SK-N-DZ (cell line): ENCODE measurements around the gene DGKH. TPM values are rescaled to one million over a fixed set of nuclear protein-coding genes. Genes with fewer than 3 reads are reported as not detected.

Experiments
- DNase-seq: peaks from one replicate; pipeline ENCODE4 v3.0.0-alpha.2; 2015; ENCODE audit warnings: low spot score
- polyA plus RNA-seq, 2 experiments: library from polyadenylated mRNA; depleted of rRNA; stranded (reverse); fragments of >200 nt; gene quantifications; 2 replicates each; pipeline ENCODE4 v1.2.3, GENCODE V29; 2014

Gene DGKH
- polyA plus RNA-seq (2014; cell fraction: cytosol; rRNA removed): 5.8 and 6.9 TPM in 2 replicates
- polyA plus RNA-seq (2014; cell fraction: nucleus; rRNA removed): 10.0 and 10.7 TPM in 2 replicates

DNA sequence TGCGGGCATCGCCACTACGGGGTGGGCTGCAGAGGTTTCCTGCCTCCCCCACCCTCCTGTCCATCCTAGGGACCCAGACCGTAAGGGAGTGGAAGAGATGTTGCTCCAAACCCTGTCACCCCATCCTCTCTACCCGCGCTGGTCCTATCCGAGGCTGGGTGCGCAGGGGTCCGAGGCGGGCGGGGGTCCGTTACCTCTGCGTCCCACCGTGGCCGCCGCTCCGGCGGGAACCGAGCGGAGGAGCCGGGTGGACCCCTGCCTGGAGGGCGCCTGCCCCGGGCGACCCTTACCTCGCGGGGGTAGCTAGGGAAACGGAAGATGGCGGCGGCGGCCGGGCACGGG lies at the start of gene DGKH:
Gene DGKH, plus strand, starts transcription at position 307 of the 342 bp plus-strand sequence. CDS start 126 bp downstream, outside the sequence.
- DNase-seq: no peak

- DNase-seq: no peak
These were observed 47.6 kb upstream of the DGKH start for GRCh38 chr13:42000846-42001245.

DNA sequence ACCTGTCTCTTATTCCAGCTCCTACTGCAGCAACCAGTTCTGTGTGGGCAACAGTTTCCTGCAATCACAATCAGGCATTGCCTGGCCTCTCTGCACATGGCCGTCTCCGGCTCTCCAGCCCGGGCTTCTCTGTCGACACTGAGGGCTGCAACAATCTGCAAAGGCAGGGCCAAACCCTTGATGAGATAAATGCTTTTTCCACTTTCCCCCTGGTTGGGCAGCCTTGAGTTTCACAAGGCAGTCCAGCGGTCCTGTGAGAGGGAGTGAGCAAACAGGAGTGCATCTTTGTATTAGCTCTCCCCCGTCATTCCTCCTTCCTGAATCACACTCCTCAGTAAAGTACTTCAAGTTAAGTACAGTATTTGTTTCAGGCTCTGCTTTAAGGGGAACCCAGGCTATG lies 46.9 kb upstream of the DGKH start:
- DNase-seq: peak; percentile 13

- DNase-seq: no peak
These were observed 46.4 kb upstream of the DGKH start for GRCh38 chr13:42002066-42002465.

DNA sequence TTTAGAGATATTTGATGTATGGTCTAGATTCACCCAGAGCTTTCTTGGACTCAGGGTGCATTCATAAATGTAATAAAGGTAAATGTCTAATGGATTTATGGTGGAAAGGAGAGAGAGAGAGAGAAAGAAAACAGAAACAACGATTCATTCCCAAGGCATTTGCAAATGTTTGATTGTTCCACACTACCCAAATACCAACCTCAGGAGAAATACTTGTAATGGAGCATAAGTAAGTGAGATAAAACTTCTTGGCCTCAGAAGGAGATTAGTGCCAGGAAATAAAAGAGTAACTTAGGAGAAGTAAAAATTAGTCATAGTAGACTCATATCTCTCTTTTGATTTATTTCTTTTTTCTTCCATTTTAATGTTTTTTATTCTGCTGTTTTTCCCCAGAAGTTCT lies 40.6 kb upstream of the DGKH start:
- no peak for DNase-seq

- DNase-seq: no peak
These were observed 39.4 kb upstream of the DGKH start for GRCh38 chr13:42009057-42009456.

DNA sequence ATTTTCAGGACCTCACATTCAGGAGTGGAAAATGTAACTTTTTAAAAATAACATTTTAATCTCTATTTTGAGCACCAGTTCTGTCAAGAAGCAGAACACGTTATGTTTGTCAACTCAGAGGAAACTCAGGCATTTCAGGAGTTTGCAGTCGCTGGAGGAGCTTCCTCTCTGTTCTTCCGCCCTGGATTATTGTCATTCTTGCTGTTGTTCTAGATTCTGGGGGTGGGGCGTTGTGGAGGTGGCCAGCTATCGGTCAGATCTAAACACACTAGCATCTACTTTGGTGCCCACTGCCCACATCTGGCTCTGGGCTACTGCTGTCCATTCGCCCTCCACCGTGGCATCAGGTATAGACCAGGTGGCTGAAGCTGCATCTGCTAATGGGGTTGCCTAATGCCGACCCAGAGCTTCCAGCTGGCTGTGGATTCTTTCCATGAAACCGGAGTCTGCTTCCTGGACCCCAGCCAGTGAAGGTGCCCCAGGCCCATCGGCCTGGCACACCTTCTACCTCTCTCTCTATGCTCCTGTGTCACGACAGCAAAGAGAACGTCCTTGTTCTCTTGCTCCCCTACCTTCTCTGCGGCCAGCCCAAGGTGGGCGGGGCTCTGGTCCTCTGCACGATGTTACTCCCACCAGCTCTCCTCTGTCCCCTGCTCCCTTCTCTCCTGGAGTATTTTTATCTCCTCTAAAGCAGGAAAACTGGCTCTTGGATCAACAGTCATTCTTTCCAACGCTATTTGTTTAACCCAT lies 36.7 kb upstream of the DGKH start:
- DNase-seq: no peak

- DNase-seq: no peak
These were observed 34.3 kb upstream of the DGKH start for GRCh38 chr13:42014119-42014518.

GRCh38 chr13:42017264-42017663 lies 31.2 kb upstream of the DGKH start:
- DNase-seq: no peak

DNA sequence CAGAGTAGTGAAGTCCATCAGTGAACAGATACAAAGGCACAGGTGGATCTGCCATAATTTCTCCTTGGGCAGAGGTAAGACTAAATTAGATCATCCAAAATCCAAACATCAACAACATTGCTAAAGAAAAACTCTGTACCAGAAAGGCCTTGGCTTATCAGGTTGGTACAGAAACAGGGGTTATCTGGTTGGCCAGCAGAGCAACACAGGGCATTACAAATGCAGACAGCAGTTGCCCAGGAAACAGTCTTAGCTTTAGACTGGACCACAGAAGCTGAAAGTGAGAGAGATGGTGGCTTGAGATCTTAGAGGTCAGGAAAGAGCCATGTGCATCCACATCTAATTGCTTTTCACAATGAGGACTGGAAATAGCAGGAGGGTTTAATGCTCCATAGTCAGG lies 26.6 kb upstream of the DGKH start:
- DNase-seq: no peak

- DNase-seq: no peak
These were observed 26.1 kb upstream of the DGKH start for GRCh38 chr13:42022336-42022735.

- no peak for DNase-seq
These were observed 25.5 kb upstream of the DGKH start for GRCh38 chr13:42022796-42023493.

DNA sequence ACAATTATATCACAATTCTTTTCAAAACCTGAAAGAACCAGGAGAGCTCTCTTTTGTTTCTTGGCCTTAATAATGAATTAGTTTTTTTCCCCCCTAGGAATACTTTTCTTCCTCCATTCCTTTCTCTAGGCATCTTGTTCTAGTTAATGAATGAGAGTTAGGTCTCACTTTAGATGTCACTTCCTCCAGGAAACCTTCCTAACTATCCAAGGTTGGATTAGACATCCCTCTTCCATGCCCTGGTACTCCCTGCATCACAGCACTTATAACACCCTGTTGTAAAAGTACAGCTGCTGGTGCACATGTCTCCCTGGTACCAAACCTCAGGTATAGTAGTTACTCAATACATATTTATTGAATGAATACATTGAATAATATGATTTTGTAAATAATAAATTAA lies 21.2 kb upstream of the DGKH start:
- DNase-seq: no peak

DNA sequence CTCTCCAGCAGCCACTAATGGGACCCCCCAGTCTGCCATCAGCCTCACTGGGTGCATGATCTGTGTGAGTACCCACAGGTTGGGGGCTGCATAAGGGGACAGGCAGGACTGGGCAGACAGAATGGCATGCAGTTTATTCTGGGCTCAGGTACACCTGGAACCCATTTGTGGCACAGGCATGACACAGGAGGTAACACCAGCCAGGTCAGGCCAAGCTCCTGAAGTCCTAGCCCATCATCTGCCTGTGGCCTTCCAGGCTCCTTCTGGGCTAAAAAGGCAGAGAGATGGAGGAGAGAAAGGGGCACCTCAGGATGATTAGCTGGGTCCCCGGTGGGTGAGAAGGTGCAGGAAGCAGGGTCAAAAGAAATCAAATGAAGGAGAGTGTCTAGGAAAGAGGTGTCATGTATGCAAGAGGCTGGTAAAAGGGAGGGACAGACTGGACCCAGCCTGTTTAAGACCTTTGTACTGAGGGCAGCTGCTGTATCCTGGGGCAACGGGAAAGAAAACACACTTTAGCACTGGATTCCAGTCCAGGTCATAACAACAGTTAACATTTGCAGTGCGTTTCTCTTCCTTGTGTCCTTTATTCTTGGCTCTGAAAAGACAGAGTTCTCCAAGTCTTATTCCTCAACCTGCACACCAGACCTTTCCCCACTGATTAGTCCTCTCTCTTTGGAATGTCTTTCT lies 20.2 kb upstream of the DGKH start:
- no peak for DNase-seq

DNA sequence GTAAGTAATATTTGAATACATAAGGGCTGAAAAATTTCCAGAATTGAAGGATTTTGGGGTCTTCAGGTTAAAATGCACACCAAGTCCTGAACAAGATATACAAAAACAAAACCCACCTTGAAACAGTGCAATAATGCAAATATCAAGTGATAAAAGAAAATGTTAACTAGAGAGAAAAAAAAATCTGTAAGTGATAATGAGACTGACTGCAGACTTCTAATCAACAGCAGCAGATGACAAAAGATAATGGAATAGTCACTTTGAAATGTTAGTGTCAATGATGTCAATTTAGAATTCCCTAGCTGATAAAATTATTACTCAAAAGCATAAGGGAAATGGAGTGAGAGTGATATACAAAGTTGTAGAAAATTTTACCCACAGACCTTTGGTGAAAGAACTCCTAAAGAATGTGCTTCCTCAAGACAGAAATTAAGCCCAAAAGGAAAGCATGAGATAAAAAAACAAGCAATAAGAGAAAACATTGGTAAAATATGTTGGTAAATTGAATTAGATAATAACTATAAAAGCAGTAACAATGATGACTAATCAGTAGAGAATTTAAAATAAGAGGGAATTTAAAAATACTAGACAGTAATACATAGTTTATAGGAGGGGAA lies 12.4 kb upstream of the DGKH start:
- no peak for DNase-seq

GRCh38 chr13:42036711-42037110 lies 11.7 kb upstream of the DGKH start:
- no peak for DNase-seq

DNA sequence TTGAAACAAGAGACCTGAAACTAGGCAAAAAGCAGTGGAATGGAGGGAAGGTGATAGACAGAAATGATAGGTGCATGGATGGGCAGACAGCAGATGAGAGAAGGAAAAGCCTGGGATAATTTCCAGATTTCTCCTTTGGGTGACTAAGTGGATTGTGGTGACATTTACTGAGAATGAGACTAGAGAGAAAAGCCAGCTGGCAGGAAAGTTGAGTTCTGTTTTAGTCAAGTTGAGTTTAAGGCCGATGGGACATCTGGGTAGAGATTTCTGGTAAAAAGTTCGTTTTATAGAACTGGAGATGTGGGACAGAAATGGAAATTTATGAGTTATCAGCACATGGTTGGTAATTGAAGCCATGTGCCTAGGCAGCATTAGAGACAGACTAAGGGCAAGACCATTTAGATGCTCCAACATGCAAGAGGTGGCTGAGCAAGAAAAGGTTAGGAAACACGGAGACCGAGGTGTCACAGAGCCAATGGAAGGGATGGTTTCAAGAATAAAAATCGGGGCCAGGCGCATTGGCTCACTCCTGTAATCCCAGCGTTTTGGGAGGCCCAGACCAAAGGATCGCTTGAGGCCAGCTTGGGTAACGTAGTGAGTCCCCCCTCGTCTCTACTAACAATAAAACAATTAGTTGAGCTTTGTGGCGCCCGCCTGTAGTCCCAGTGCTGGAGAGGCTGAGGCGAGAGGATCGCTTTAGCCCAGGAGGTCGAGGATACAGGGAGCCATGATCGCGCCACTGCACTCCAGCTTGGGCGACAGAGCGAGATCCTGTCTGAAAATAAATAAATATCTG lies 9.6 kb upstream of the DGKH start:
- DNase-seq: no peak

- DNase-seq: no peak
These were observed 8.9 kb upstream of the DGKH start for GRCh38 chr13:42039457-42039945.

- DNase-seq: peak; percentile 85
These were observed 8.3 kb upstream of the DGKH start for GRCh38 chr13:42039946-42040729.

GRCh38 chr13:42040730-42041010 lies 7.8 kb upstream of the DGKH start:
- no peak for DNase-seq
